Lower leg skin (tissue), 3 donors: ENCODE results near the gene ST3GAL6.

Experiments used
- CTCF ChIP-seq, 3 donors: fragments of 450-650 bp; IDR thresholded peaks; one replicate each; pipeline ENCODE4 v1.5.1; 2016; ENCODE audit warnings: antibody characterized with exemption in 3 of 3, mild to moderate bottlenecking in 3 of 3, moderate library complexity in 2 of 3
- POLR2A ChIP-seq, 2 donors: fragments of 450-650 bp; IDR thresholded peaks; one replicate each; pipeline ENCODE4 v1.6.1; 2016 to 2017; ENCODE audit warnings: antibody characterized with exemption in 2 of 2, mild to moderate bottlenecking in 1 of 2, moderate library complexity in 1 of 2

GRCh38 chr3:98829246-98829832 is 66.2 kb downstream of the ST3GAL6 start:
- TF ChIP-seq CTCF (IDR thresholded peaks at IDR 0.05) (no peak), POLR2A (IDR thresholded peaks at IDR 0.05) (no peak)
